GM23248 (cell line): ENCODE data around the gene GCNT1. TPM values are rescaled to one million over a fixed set of nuclear protein-coding genes. Genes with fewer than 3 reads are reported as not detected.

Experiments
- DNase-seq: peaks from one replicate; pipeline ENCODE4 v3.0.0-alpha.2; 2015
- H2AFZ ChIP-seq: fragments of 200-600 bp; sonication (generic); 2 replicates; pipeline ENCODE4 v1.6.1; 2016; ENCODE audit warnings: antibody characterized with exemption
- H3F3A ChIP-seq: fragments of 200-600 bp; sonication (generic); 2 replicates; pipeline ENCODE4 v1.6.1; 2016; ENCODE audit warnings: mild to moderate bottlenecking, antibody characterized with exemption, mixed run types; ENCODE audit not compliant: insufficient read depth
- H3K27ac ChIP-seq: fragments of 200-600 bp; sonication (generic); 2 replicates; pipeline ENCODE4 v1.5.1; 2016; ENCODE audit warnings: mild to moderate bottlenecking
- H3K27me3 ChIP-seq: fragments of 200-600 bp; sonication (generic); replicated peaks from 2 replicates; pipeline ENCODE4 v1.6.1; 2016; ENCODE audit warnings: mild to moderate bottlenecking; ENCODE audit not compliant: insufficient read depth
- H3K36me3 ChIP-seq: fragments of 200-600 bp; sonication (generic); 2 replicates; pipeline ENCODE4 v1.6.1; 2016; ENCODE audit warnings: low read depth, mild to moderate bottlenecking
- H3K4me1 ChIP-seq: fragments of 200-600 bp; sonication (generic); 2 replicates; pipeline ENCODE4 v1.6.1; 2016; ENCODE audit warnings: mild to moderate bottlenecking; ENCODE audit not compliant: insufficient read depth
- H3K4me2 ChIP-seq: fragments of 200-600 bp; sonication (generic); one replicate; pipeline ENCODE4 v1.6.1; 2016; ENCODE audit warnings: mild to moderate bottlenecking; ENCODE audit not compliant: unreplicated experiment
- H3K4me3 ChIP-seq: fragments of 200-600 bp; sonication (generic); 2 replicates; pipeline ENCODE4 v1.5.1; 2016; ENCODE audit warnings: mild to moderate bottlenecking
- H3K79me2 ChIP-seq: fragments of 200-600 bp; sonication (generic); 2 replicates; pipeline ENCODE4 v1.6.1; 2016; ENCODE audit warnings: mild to moderate bottlenecking; ENCODE audit not compliant: insufficient read depth
- H3K9ac ChIP-seq: fragments of 200-600 bp; sonication (generic); 2 replicates; pipeline ENCODE4 v1.6.1; 2016; ENCODE audit warnings: mild to moderate bottlenecking
- H3K9me2 ChIP-seq: fragments of 200-600 bp; sonication (generic); 2 replicates; pipeline ENCODE4 v1.6.1; 2016; ENCODE audit warnings: mixed run types, mild to moderate bottlenecking, moderate library complexity; ENCODE audit not compliant: insufficient read depth
- H3K9me3 ChIP-seq: fragments of 200-600 bp; sonication (generic); one replicate; pipeline ENCODE4 v1.6.1; 2017; ENCODE audit warnings: low read depth
- H4K20me1 ChIP-seq: fragments of 200-600 bp; sonication (generic); 2 replicates; pipeline ENCODE4 v1.6.0; 2016; ENCODE audit not compliant: insufficient read depth
- EZH2 ChIP-seq: fragments of 200-600 bp; sonication (generic); IDR thresholded peaks from 2 replicates; pipeline ENCODE4 v1.6.1; 2018; ENCODE audit warnings: antibody characterized with exemption, mild to moderate bottlenecking; ENCODE audit not compliant: insufficient read depth, poor library complexity, severe bottlenecking
- EZH2phosphoT487 ChIP-seq: fragments of 200-600 bp; sonication (generic); IDR thresholded peaks from 2 replicates; pipeline ENCODE4 v1.6.1; 2018; ENCODE audit warnings: antibody characterized with exemption, moderate library complexity, mild to moderate bottlenecking, low read depth; ENCODE audit not compliant: insufficient read depth
- WGBS, 2 experiments: methylation state at CpG; one replicate each; pipeline ENCODE4 v1.1.6; 2015 to 2017; ENCODE audit warnings: low lambda C conversion rate in 2 of 2, low coverage in 1 of 2; ENCODE audit errors: missing lambda C conversion rate in 2 of 2; 5-methylcytosine and 5-hydroxymethylcytosine counted together
- in situ Hi-C: fragments of 300-500 bp; cut with MboI; formaldehyde crosslinking; loops from 2 replicates; pipeline ENCODE4 v1.15.0; 2020
- polyA plus RNA-seq: library from polyadenylated mRNA; unstranded; fragments of >200 nt; fragmentation: Nextera tagmentation; extraction: Ambion mirVana; gene quantifications from 2 replicates; pipeline ENCODE4 v1.2.1, GENCODE V29; 2016
- total RNA-seq: library from RNA; depleted of rRNA; stranded (reverse); fragments of >200 nt; shearing (Covaris generic); gene quantifications from 2 replicates; pipeline ENCODE4 v1.2.3, GENCODE V29; 2014

The GCNT1 gene
- total and polyA plus RNA-seq, 2 experiments from 2014 or later = 8.5 to 15.2 TPM

GRCh38 chr9:76438841-76439588 lies 20.0 kb upstream of the GCNT1 start:
- H3K36me3 ChIP-seq = no peaks in the 10 kb centered on the region
- H3F3A ChIP-seq = peaks cover 1% of the 10 kb centered on the region
- H4K20me1 ChIP-seq = no peaks in the 10 kb centered on the region
- WGBS, 2 experiments = 89 to 91% methylated on average over 6 of the region's 6 CpGs
- H3K4me2 ChIP-seq = no peak overlapping the region
- H3K27ac ChIP-seq = no peak overlapping the region
- H3K9ac ChIP-seq = no peak overlapping the region
- peaks cover 16% of the 10 kb centered on the region for H3K4me1 ChIP-seq
- in situ Hi-C loops = loop anchor here (25.0 kb wide), 1 partner anchor 448 kb away; no protein-coding TSS in a partner anchor
- H3K27me3 ChIP-seq = no peaks in the 10 kb centered on the region
- H3K79me2 ChIP-seq = no peaks in the 10 kb centered on the region
- no peaks in the 10 kb centered on the region for H3K9me2 ChIP-seq
- TF ChIP-seq EZH2 (no peak), EZH2phosphoT487 (no peak)
- H3K9me3 ChIP-seq = no peaks in the 10 kb centered on the region
- no peak overlapping the region for H3K4me3 ChIP-seq
- DNase-seq = no peak
- no peak overlapping the region for H2AFZ ChIP-seq

- Histone ChIP-seq H3F3A (no peaks in the 10 kb centered on the region; the same call in 1 of the 2 replicates), H3K4me3 (no peak overlapping the region), H3K9me3 (no peaks in the 10 kb centered on the region), H3K27me3 (no peaks in the 10 kb centered on the region), H3K4me1 (peaks cover 12% of the 10 kb centered on the region), H2AFZ (no peak overlapping the region), H4K20me1 (no peaks in the 10 kb centered on the region), H3K4me2 (no peak overlapping the region), H3K79me2 (no peaks in the 10 kb centered on the region), H3K27ac (peak overlapping the region; percentile 31; the same call in 1 of the 2 replicates), H3K9ac (no peak overlapping the region), H3K9me2 (no peaks in the 10 kb centered on the region), H3K36me3 (no peaks in the 10 kb centered on the region)
- 71 to 72% methylated on average over 10 of the region's 10 CpGs for WGBS, 2 experiments
- in situ Hi-C loops = loop anchor here (10.0 to 25.0 kb wide), 2 partner anchors 263 to 446 kb away; no protein-coding TSS in a partner anchor
- DNase-seq = peak; percentile 82
- TF ChIP-seq EZH2 (no peak), EZH2phosphoT487 (no peak)
Observed at GRCh38 chr9:76441551-76442322, 17.2 kb upstream of the GCNT1 start.

GRCh38 chr9:76443887-76444286 lies 15.1 kb upstream of the GCNT1 start:
- Histone ChIP-seq H3K27ac (no peak overlapping the region), H3K9ac (no peak overlapping the region), H3F3A (no peaks in the 10 kb centered on the region; the same call in 1 of the 2 replicates), H3K9me3 (no peaks in the 10 kb centered on the region), H3K36me3 (no peaks in the 10 kb centered on the region), H3K4me3 (no peak overlapping the region), H3K27me3 (no peaks in the 10 kb centered on the region), H3K9me2 (no peaks in the 10 kb centered on the region), H3K4me2 (no peak overlapping the region), H3K4me1 (peaks cover 19% of the 10 kb centered on the region), H3K79me2 (no peaks in the 10 kb centered on the region), H2AFZ (no peak overlapping the region), H4K20me1 (no peaks in the 10 kb centered on the region)
- in situ Hi-C loops = loop anchor here (10.0 to 25.0 kb wide), 2 partner anchors 261 to 443 kb away; no protein-coding TSS in a partner anchor
- 73 to 76% methylated on average over 3 of the region's 3 CpGs for WGBS, 2 experiments
- TF ChIP-seq EZH2phosphoT487 (no peak), EZH2 (no peak)
- DNase-seq = no peak

GRCh38 chr9:76444322-76444929 lies 14.6 kb upstream of the GCNT1 start:
- H4K20me1 ChIP-seq = no peaks in the 10 kb centered on the region
- H3K4me1 ChIP-seq = peaks cover 19% of the 10 kb centered on the region
- H3K9me2 ChIP-seq = no peaks in the 10 kb centered on the region
- TF ChIP-seq EZH2phosphoT487 = no peak
- no peaks in the 10 kb centered on the region for H3K79me2 ChIP-seq
- H3F3A ChIP-seq = no peaks in the 10 kb centered on the region; the same call in 1 of the 2 replicates
- H3K4me3 ChIP-seq = no peak overlapping the region
- DNase-seq = no peak
- in situ Hi-C loops = loop anchor here (10.0 to 25.0 kb wide), 2 partner anchors 260 to 443 kb away; no protein-coding TSS in a partner anchor
- no peaks in the 10 kb centered on the region for H3K36me3 ChIP-seq
- H3K27me3 ChIP-seq = no peaks in the 10 kb centered on the region
- no peak overlapping the region for H3K4me2 ChIP-seq
- H3K9me3 ChIP-seq = no peaks in the 10 kb centered on the region
- no peak overlapping the region for H2AFZ ChIP-seq
- H3K27ac ChIP-seq = no peak overlapping the region
- 86 to 90% methylated on average over 5 of the region's 5 CpGs for WGBS, 2 experiments
- H3K9ac ChIP-seq = no peak overlapping the region
